Adrenal gland (tissue), 5 donors: Measurements from ENCODE around the gene RALB.

Experiments
- CTCF ChIP-seq, 6 experiments: fragments of 450-650 bp in 4 of 6; fragments of 200-600 bp in 2 of 6; sonication (generic) in 1 of 6; IDR thresholded peaks; 1 replicate in 5 of 6; 2 replicates in 1 of 6; pipeline versions ENCODE4 v1.5.1 to v1.8.0; 2016 to 2021; ENCODE audit warnings: antibody characterized with exemption in 6 of 6, mild to moderate bottlenecking in 2 of 6, moderate library complexity in 1 of 6
- POLR2A ChIP-seq, 2 donors: fragments of 450-650 bp; IDR thresholded peaks; one replicate each; pipeline ENCODE4 v1.6.1; 2017; ENCODE audit warnings: antibody characterized with exemption in 2 of 2, mild to moderate bottlenecking in 2 of 2, moderate library complexity in 1 of 2
- donor health status: DM: no; HTN: no; CAD: no.

DNA sequence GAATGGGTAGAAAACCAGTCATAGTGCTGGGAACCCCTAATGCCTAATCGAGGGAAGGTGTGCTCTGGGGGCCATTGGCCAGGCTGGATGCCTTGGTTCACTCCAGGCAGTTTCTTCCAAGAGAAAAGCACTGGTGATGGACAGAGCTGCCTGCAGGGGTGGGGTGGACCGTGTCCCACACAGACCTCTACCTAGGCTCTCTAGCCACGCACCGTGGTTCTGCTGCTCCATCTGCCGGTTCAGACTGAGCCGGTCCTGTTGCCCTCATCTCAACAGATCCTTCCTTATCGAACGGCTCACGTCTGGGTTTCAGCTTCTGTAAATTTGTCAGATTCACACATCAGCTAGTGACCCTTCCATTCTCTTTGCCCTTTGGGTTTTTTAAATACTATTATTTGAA, 46.4 kb downstream of the RALB start:
- no peak for TF ChIP-seq CTCF (IDR thresholded peaks at IDR 0.05)
- TF ChIP-seq POLR2A (IDR thresholded peaks at IDR 0.05) = no peak
